ENCODE results near the gene ARHGEF38.

The ARHGEF38 gene, protein sequence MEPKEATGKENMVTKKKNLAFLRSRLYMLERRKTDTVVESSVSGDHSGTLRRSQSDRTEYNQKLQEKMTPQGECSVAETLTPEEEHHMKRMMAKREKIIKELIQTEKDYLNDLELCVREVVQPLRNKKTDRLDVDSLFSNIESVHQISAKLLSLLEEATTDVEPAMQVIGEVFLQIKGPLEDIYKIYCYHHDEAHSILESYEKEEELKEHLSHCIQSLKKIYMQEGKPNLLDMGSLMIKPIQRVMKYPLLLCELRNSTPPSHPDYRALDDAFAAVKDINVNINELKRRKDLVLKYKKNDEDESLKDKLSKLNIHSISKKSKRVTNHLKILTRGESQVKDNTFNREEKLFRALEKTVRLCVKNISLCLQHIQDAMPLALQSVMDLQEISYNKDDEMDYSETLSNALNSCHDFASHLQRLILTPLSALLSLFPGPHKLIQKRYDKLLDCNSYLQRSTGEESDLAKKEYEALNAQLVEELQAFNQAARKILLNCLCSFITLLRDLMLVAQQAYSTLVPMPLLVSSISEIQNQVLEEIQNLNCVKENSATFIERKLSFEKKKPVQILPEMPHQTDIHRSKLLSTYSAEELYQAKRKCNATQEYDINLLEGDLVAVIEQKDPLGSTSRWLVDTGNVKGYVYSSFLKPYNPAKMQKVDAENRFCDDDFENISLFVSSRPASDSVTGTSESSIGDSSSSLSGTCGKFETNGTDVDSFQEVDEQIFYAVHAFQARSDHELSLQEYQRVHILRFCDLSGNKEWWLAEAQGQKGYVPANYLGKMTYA
- 0 reads per million in 2 donors for total RNA-seq

DNA sequence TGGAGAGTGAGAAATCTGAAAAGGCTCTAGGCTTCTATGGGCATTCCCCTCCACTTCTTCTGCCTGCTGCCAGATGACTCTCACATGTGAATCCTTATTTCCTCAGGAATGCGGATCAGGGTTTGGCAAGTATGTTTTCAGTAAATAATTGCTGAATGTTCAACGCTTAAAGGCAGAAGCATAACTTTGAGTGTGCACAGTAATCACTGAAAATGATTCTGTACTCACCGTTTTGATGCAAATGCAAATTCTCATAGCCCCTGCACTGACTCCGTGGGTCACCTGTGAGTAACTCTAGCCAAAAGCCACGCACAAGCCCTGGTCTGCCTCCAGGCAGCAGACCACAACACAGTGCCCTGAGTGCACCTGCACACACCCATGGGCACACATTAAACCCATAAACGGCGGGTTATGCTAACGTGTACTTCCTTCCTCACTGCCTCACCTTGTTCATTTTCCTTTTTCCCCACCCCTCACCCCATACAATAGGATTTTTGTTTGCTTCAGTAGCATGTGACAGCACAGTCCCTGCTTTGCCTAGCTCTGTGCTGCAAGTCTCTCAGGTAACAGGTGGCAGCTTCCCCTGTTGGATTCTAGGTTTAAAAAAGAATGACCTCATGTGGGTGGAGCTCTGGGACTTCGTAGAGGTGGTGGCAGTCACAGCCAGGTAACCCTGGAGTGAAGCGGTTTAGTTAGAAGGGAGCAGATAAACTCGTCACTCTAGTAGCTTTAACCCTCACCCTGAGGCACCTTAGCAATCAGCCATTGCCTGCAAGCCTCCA lies at the start of gene ARHGEF38:
ARHGEF38 (plus strand) TSS at position 656 of the 782 bp plus-strand sequence. CDS start 146 bp downstream, outside the sequence.
- no peak for DNase-seq

DNA sequence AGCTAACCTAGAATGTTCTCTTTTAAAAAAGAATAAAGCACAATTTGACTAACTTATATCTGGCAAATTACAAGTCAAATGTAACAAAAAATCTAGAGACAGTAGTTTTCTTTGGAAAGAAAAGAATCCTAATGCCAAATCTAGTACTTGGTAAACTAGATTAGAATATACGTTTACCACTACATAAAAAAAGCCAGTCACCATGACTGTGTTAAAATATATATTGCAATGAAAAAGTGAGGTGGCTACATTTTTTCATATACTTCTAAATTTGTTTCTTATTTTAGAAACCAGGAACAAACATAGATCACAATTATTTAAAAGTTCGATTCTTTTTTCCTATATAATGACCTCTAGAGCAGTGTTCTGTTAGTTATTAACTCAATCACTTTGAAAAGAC lies 48.9 kb upstream of the ARHGEF38 start:
- DNase-seq, result no peak

DNA sequence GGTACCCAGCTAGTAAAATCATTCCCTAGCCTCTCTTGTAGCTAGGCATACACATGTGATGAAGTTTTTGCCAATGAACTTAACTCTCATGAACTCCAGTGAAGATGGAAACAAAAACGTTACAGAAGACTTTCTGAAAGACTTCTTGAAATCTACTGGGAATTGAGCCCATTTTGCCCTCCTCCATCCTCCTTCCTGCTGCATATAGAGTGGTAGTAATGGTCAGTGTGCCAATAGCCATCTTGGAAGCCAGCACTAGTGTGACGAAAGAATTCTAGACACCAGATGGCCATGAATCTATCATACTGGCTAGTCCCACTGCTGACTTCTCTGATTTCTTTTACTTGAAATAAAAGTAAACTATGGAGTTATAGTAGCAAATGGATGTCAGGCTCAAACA lies 47.7 kb upstream of the ARHGEF38 start:
- no peak for DNase-seq

DNA sequence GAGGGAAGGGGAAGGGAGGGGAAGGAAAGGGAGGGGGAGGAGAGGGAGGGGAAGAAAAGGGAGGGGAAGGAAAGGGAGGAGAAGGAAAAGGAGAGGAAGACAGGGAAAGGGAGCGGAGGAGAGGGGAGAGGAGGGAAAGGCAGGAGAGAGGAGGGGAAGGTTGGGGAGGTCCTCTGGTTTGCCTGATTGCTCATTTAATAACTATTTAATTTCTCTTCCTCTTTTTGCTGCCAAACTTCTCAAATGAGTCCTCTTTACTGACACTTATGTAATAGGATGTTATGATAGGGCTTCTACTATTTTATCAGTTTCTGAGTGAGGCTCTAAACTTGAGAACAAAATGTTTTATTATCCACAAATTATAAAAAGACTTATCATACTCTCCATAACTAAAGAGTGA lies 43.1 kb upstream of the ARHGEF38 start:
- no peak for DNase-seq

DNA sequence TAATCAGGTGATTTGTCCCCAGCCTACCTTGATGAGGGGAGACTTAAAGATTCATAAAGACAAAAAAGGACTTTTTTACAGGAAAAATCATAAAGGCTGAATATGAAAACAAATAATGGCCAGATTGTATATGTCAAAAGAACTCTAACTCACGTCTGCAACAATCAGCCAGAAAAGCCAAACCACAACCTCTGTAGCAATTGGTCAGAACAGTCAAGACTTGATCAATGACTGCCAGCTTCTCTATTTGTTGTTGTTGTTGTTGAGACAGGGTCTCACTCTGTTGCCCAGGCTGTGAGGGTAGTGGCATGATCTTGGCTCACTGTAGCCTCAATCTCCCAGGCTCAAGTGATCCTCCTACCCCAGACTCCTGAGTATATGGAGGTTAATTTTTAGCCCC lies 42.7 kb upstream of the ARHGEF38 start:
- no peak for DNase-seq

DNA sequence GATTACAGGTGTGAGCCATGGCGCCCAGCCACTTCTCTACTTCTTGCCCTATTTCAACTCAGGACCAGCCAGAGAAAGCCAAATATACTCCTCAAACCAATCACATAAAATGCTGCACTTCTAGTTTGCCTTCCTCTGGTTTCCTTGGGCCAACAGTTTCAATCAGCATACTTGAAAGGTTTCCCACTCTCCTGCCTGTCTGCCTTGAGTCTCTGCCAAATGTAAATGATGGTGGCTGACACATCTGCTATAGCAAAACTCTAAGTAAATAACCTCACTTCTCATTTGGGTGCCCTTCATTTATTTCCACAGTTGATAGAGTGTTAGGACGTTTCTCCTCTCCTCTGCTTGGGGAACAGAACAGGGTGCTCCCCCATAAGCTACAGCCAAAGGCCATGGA lies 42.2 kb upstream of the ARHGEF38 start:
- no peak for DNase-seq

DNA sequence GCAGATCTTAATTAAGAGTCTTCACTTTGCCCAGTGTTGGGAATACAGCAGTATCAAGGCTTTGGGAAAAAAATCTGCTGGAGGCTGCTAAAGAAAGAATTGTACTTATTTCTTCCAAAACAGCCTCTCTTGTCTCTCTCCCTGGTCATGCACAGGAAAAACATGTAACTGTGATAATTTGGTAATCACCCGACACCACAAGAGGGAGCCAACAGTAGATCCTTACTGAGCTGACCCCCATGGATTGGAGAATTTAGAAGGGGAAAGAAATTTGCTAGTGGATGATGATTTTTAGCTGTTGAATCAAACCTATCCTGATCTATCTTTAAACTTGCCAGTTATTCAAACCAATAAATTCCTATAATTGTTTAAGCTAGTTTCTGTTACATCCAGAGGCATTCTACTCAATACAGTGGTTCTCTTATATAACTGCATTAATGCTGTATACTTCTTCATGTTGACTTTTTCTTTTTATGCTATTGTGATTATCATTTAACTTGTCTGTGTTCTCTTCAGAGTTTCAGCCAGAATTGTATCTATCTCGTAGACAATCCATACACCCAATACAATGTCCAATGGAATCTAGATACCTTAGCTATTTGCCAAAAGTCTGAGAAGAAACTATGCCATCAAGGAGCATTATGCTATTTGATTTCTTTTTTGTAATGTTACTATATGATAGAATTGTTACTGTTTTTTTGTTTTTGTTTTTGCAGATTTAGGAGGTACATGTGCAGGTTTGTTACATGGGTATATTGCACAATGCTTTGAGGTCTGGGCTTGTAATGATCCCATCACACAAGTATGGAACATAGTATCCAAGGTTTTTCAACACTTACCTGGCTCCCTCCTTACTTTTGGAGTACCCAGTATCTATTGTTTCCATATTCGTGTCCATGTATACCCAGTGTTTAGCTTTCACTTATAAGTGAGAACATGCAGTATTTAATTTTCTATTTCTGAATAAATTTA lies 31.3 kb upstream of the ARHGEF38 start:
- DNase-seq, result no peak

DNA sequence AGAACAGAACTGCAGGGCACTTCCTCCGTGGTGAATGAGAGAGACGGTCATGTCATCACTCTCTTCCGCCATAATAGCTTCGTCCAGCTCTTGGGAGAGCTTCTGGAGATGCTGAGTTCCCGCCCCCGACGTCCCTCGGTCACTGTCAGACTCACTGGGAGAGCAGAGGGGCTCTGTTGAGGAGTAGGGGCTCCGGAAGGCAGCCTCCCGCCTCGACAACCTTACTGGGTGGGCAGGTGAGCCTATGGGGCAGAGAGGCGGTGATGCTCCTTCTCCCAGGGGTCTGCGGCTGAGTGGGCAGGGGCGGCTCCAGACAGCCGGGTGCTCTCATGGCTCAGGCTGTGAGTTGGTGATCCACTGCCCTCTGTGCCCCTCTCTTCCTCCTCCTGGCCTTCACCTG lies 25.8 kb upstream of the ARHGEF38 start:
- DNase-seq, result no peak

DNA sequence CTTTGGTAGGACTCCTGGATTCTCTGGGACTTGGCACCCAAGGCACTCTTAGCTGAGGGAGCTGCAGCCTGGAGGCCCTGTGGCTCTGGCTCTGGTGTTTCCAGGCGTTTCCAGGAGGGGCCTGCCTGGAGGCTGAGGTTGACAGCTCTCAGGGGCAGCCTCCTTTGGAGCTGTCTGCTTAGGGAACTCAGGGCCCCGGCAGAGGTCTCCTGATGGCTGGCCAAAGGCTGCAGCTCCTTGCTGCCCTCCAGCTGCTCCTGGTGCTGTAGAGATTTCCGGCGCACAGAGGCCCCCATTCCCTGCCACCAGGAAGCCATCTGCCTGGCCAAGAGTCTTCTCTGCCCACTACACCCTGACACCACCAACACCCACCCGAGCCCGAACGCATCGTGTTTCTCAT lies 25.3 kb upstream of the ARHGEF38 start:
- no peak for DNase-seq

DNA sequence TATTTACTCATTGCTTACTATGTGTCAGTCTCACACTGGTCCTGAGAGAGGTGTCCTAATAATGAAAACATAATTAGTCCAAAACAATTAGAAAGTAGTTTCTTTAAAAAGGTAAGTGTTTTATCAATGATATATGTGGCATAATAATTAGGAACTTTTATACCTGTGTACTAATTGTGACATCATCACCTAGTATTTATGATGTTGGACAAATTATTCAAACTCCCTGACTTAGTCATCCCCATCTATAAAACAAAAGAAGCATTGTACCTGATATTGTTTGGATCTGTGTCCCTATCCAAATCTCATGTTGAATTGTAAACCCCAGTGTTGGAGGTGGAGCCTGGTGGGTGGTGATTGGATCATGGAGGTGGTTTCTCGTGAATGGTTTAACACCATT lies 15.8 kb upstream of the ARHGEF38 start:
- DNase-seq, result no peak

DNA sequence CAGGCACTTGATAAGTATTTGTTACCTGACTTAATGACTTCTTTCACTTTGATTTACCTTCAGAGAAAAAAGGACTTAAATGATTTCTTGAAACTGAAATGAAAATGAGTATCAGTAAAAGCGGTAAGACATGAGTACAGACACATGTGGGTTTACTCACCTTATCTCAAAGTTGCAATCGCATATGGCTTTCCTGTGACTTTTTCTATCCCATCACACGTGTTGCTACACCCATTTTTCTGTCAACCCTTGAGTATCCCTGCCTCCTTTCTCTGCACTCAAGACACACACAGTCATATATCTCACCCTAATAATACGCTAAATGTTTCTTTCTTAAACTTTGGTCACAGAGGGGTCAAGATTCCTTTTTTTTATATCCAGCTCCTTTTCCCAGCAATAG lies 11.0 kb upstream of the ARHGEF38 start:
- no peak for DNase-seq

DNA sequence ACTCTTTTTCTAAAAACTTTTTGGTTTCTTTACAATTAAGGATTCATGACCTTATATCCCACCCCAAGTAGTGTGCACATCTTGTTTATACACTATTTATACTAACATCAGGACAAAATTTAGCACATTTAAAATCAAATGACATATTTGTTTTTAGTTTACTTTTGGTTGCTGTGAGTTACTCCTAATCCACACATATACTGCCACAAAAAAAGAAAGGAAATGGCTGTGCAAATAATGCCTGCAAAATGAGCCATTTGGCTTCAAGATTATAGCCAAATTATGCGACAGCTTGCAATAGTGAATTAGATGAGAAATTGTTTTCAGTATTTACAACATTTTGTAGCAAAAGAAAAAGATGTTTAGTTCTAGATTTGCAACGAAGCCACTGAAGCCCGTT lies 10.4 kb upstream of the ARHGEF38 start:
- no peak for DNase-seq

DNA sequence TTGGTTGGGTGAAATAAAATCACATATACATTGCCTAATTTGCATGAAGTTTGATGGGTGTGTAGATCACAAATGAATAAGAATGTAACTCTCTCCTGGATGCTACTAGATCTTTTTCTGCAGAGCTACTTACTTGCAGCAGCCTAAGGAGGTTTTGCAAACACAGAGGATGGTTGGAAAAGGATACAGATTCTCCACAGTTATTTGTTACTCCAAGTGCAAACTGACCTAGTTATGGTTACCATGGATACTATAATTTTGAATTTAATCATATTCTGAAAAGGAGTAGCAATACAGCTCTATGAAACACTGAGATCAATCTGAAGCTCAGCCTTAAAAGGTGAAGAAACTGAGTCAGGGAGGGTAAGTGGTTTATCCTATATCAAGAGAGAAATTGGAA lies 9.1 kb upstream of the ARHGEF38 start:
- no peak for DNase-seq

DNA sequence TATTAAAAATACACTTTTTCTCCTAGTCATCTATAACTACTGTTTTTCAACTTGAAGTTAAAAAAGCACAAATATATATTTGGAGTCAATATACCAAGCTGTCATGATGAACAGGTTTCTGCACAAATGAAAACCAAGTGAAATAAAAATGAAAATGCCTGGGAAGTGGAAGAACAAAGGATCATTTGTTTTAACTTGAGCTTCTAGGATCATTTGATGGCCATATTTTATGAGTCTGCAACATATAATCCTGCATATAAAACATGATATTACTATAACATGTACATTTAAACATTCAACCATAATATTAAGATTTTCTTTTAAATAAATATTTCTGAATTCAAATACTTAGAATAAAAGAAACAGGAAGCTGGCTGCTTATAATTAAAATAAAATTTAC lies 8.5 kb upstream of the ARHGEF38 start:
- DNase-seq, result no peak

DNA sequence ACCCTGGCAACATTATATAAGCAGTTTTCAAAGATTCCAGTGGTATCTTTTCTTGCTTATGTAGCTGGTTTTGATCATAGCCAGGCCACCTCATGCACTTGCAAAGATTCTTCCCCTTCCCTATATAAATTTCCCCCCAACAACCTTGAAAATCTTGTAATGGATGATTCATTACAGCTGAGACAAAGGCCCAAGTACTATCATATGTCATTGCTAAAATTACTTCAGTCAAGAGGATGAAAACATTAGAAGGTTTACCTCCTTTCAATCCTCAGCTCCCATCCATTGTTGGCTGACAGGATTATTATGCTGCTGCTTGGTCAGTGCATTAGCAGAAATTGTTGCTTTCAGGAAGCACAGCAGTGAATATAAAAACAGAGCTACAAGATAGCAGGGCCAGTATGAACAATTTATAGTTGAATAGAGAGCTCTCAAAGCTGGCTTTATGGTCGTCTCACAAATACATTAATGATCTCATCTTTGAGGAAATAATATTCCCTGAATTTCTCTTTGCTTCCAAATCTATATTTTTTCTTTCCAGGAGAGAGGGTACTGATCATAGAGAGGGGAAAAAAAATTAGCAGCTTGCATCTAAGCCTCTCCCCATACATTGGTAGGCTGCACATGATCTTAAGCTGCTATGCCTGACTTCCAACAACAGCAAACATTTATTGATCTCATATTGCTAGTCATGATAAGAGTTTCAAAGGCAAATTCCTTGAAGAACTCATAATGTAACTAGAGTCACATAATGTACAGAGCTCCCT lies 7.7 kb upstream of the ARHGEF38 start:
- DNase-seq, result no peak

DNA sequence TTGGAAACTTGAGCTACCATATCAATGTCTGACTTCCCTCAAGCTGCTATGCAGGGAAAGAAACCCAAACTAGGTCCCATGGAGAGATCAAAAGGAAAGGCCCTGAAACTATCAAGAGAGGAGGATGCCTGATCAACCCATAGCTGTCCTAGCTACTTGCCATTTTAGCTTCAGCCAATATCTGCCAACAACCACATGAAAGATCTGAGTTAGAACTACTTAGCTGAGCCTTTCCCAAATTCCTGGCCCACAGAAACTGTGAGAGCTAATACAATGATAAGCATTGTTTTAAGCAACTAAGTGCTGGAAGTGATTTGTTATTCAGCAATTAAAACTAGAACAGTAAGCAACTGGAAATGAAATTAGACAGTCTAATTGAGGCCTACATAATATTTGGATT lies 6.3 kb upstream of the ARHGEF38 start:
- DNase-seq, result no peak

DNA sequence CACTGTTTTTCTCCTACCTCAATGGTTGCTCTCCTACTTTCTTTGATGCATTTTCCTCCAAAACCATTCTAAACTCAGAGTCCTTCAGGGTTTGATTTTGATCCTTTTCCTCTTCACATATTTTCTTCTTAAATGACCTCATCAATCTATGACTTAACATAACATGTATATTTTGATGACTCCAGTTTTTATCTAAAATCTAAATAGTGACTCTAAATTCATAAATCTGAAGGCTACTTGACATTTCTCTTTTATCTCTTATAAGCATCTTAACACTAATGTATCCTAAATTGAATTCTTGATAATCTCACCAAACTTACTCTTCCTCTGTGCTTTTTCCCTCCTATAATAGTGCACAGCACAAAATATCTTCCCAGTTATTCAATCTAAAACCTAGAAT lies 4.7 kb upstream of the ARHGEF38 start:
- no peak for DNase-seq

DNA sequence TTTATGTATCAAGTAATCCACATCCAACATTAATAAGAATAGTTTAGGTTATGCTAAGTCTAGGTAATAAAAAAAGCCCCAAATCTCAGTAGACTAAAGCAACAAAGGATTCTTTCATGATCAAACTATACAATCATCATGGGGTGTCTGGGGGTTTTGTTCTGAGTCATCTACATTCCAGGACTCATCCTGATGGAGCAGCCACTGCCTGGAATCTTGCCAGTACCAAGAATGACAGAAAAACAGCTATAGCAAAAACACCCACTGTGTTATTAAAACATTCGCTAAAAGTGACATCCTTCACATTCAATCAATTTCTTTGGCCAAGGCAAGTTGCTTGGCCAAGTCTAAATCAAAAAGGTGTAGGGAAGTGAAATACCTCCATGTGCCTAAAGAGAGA lies 3.9 kb upstream of the ARHGEF38 start:
- no peak for DNase-seq

DNA sequence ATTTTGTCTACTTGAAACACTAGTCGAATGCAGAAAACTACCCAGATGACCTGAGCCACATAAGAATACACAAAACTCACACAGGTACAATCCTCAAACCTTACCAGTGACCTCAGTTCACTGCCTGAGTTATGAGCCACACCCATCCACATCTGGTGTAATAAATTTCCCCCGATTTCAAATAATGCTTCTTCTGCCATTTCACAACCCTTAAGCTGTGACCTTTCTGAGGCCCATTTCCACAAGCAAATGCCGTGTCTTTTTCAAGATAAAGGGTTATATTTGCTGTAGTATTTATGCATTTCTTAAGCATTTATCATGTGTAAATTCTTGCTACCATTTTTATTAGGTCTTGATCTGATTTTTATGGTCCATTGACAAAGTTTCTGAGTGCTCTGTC lies 1.8 kb upstream of the ARHGEF38 start:
- DNase-seq, result no peak

DNA sequence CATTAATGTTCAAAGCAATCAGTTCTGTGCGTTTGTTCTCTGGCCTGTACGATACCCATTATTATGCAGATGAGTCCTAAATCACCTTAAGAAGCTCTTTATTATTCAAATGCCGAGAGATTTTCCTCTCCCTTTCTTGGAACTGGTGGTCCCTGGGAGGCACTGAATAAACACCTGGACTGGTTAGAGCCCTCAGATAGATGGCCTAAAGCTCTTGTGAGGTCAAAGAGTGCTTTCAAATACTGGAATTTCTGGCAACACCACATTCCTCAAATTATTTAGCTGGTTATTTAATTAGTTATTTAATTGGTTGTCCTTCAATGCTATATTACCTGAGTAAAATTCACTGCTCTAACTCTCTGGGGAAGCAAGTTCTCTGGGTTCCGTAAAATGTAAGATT lies 3.0 kb downstream of the ARHGEF38 start:
- no peak for DNase-seq

DNA sequence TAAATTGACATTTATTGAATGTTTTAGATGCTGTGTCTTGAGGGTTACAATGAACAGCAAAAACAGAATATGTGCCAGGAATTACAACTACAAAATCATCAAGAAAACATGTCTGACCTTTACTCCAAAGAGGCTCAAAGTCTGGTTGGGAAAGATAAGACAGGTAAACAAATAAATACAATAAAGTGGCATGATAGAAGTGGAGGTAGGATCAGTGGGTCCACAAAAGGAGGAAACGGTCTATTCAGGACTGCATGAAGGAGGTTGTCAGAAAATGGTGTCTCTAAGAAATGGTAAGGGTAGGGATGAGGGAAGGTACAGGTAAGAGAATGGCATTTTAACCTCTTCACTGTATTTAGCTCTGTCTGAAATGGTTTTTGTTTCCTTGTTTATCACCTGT lies 3.8 kb downstream of the ARHGEF38 start:
- DNase-seq, result no peak

All from T-helper 9 cell (primary cell).